ENCODE data around the gene DHRS13. TPM values are rescaled to one million over a fixed set of nuclear protein-coding genes. Genes with fewer than 3 reads are reported as not detected.

Gene DHRS13
- total and polyA plus RNA-seq, 10 of the 15 experiments (the other 5 are each of a cell fraction or from before 2014, with no cell fraction given): 0.18 to 55.2 (median 31.3) TPM; not detected in 1

DNA sequence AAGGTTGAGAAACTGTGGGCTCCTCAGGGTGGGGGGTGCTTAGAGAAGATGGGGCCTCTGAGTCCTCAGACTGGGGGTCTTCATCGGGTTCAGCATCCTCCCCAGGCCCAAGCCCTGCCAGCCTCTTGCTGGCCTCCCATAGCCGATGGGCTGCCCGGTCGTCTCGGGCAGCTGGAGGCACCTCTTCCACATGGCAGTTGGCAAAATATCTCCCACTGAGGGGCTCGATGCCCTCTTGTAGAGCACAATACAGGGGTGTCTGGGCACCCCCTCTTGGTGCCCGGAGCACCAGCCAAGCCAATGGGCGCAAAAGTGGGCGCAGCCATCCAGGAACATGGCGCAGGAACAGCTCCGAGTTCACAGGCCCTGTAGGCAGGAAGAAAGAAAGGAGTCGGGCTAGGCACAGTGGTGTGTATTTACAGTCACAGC lies 4.3 kb downstream of the DHRS13 start:
- CTCF ChIA-PET: interaction anchor here (0.6 to 17.3 kb wide), 9 partner anchors 9 to 390 kb away, joined by 3 to 175 read pairs (median 3); partner anchors contain the start of genes FAM222B, NEK8 and TLCD1
- peaks cover 22% of the 10 kb centered on the region for H3K79me2 ChIP-seq (ENCODE audit: control insufficient read depth, insufficient read depth, low read length)
- DNase-seq (ENCODE audit: low read depth, low spot score) (no peak), ATAC-seq (no peak), FAIRE-seq (no peak)
- POLR2A ChIA-PET: interaction anchor here (0.6 to 3.0 kb wide), 17 partner anchors 9 to 188 kb away, joined by 3 to 20 read pairs (median 5); partner anchors contain the start of genes ERAL1, FAM222B, NEK8 and PHF12
- TF ChIP-seq NFYA (IDR thresholded peaks at IDR 0.05; ENCODE audit: borderline replicate concordance, low read depth, low read length) (no peak), ZNF207 (IDR thresholded peaks at IDR 0.05; ENCODE audit: borderline replicate concordance) (no peak), NFXL1 (IDR thresholded peaks at IDR 0.05; ENCODE audit: borderline replicate concordance) (no peak), RCOR1 (conservative IDR thresholded peaks at IDR 0.05; ENCODE audit: low read depth, low read length) (no peak)
- no peak overlapping the region for H3K4me3 ChIP-seq
- H3K4me2 ChIP-seq (ENCODE audit: control insufficient read depth, insufficient read depth): no peak overlapping the region
- peaks cover 30% of the 10 kb centered on the region for H3K4me1 ChIP-seq (ENCODE audit: control insufficient read depth, insufficient read depth, low read length)
- no peak overlapping the region for H3K27ac ChIP-seq (ENCODE audit: control insufficient read depth, insufficient read depth)
- H3K36me3 ChIP-seq (ENCODE audit: control insufficient read depth in 2 of 2, insufficient read depth in 2 of 2, low read length in 1 of 2): no peaks in the 10 kb centered on the region
- BruUV-seq (replicated peaks): no TSS peak
- RAD21 ChIA-PET (ENCODE audit: unreplicated experiment): interaction anchor here (0.6 to 5.9 kb wide), 12 partner anchors 19 to 331 kb away, joined by 3 to 28 read pairs (median 6); partner anchors contain the start of genes FAM222B and RPL23A
- intact Hi-C loops (cut with micrococcal nuclease; ENCODE audit: unreplicated experiment): no loop called here
- no peak overlapping the region for H2AFZ ChIP-seq (ENCODE audit: control insufficient read depth, low read depth, low read length)
- H4K20me1 ChIP-seq (ENCODE audit: control insufficient read depth, insufficient read depth): no peaks in the 10 kb centered on the region
- H3K27me3 ChIP-seq (replicated peaks in 1 of 2; ENCODE audit: control insufficient read depth in 2 of 2, insufficient read depth in 2 of 2, low read length in 1 of 2): no peaks in the 10 kb centered on the region
- no peaks in the 10 kb centered on the region for H3K9me3 ChIP-seq (replicated peaks; ENCODE audit: control insufficient read depth, insufficient read depth, low read length)
- no peak overlapping the region; the same call in 1 of the 2 replicates for H3K9ac ChIP-seq (ENCODE audit: control insufficient read depth, insufficient read depth, low read length)
- 78% methylated on average over 12 of the region's 12 CpGs for whole genome bisulfite sequencing (ENCODE audit: insufficient coverage, insufficient replicate concordance, low lambda C conversion rate, missing lambda C conversion rate)
- in situ Hi-C loops (cut with MboI): loop anchor here (25.0 kb wide), 1 partner anchor 1411 kb away; no protein-coding TSS in a partner anchor
- SMC1A ChIA-PET (ENCODE audit: uncharacterized antibody, unreplicated experiment): interaction anchor here (0.8 to 5.8 kb wide), 14 partner anchors 9 to 179 kb away, joined by 3 to 35 read pairs (median 4); partner anchors contain the start of genes FAM222B, NEK8, RPL23A and TLCD1

All from GM12878 (cell line).